SK-MEL-5 (cell line): ENCODE results near the gene BIRC7. TPM values are rescaled to one million over a fixed set of nuclear protein-coding genes. Genes with fewer than 3 reads are reported as not detected.

ENCODE experiments used
- small RNA-seq, 2 experiments: library from RNA; depleted of rRNA; stranded (forward); fragments of <200 nt; gene quantifications; one replicate each; pipeline ENCODE3, GENCODE V24; 2014
- total RNA-seq: library from RNA; depleted of rRNA; stranded (reverse); fragments of >200 nt; shearing (Covaris generic); gene quantifications from 2 replicates; pipeline ENCODE4 v1.2.3, GENCODE V29; 2014; rRNA removed

Gene BIRC7
- total RNA-seq, 1 experiment from 2014 or later: 12.3 TPM

Small RNA genes lying within 50 kb of the gene (small RNA-seq; reads per million reads assigned to genes)
- gene MIR3196: 0 to 0.10 reads per million in 2 experiments
- 0.08 to 1.8 reads per million in 2 experiments for gene MIR4326

Other genes starting within 250 kb of the BIRC7 start
- not detected in 2 replicates for gene BHLHE23, start 228.9 kb upstream of the BIRC7 start, total RNA-seq
- 28.7 and 31.8 TPM in 2 replicates for gene YTHDF1, start 19.8 kb upstream of the BIRC7 start, total RNA-seq
- not detected in 2 replicates for gene NKAIN4, start 18.6 kb downstream of the BIRC7 start, total RNA-seq
- 53.0 and 61.5 TPM in 2 replicates for gene ARFGAP1, start 36.9 kb downstream of the BIRC7 start, total RNA-seq
- not detected in 2 replicates for gene COL20A1, start 57.3 kb downstream of the BIRC7 start, total RNA-seq
- not detected in 2 replicates for gene CHRNA4, start 125.4 kb downstream of the BIRC7 start, total RNA-seq
- 4.3 and 6.2 TPM in 2 replicates for gene KCNQ2, start 236.8 kb downstream of the BIRC7 start, total RNA-seq